ENCODE results near the gene SNAP25. TPM values are rescaled to one million over a fixed set of nuclear protein-coding genes. Genes with fewer than 3 reads are reported as not detected.

Gene SNAP25
- total and polyA plus RNA-seq, 9 of the 15 experiments (the other 6 are each of a cell fraction or from before 2014, with no cell fraction given) = 0.07 TPM; not detected in 8

DNA sequence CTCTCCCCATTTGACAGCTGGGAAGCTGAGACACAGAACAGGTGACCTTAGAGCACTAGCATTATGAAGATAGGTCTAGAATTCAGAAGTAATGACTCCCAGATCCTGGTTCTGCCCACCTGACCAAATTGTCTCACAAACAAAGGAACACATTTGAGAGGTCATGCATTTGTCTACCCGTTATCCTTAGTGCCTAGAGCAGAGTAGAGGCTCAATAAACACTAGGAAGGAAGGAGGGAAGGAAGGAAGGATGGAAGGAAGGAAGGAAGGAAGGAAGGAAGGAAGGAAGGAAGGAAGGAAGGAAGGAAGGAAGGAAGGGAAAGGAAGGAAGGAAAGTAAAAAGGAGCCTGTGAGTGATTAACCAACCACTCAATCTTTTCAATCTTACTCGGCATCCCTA, 63.3 kb downstream of the SNAP25 start (continued):
- TF ChIP-seq, protein P1, sequence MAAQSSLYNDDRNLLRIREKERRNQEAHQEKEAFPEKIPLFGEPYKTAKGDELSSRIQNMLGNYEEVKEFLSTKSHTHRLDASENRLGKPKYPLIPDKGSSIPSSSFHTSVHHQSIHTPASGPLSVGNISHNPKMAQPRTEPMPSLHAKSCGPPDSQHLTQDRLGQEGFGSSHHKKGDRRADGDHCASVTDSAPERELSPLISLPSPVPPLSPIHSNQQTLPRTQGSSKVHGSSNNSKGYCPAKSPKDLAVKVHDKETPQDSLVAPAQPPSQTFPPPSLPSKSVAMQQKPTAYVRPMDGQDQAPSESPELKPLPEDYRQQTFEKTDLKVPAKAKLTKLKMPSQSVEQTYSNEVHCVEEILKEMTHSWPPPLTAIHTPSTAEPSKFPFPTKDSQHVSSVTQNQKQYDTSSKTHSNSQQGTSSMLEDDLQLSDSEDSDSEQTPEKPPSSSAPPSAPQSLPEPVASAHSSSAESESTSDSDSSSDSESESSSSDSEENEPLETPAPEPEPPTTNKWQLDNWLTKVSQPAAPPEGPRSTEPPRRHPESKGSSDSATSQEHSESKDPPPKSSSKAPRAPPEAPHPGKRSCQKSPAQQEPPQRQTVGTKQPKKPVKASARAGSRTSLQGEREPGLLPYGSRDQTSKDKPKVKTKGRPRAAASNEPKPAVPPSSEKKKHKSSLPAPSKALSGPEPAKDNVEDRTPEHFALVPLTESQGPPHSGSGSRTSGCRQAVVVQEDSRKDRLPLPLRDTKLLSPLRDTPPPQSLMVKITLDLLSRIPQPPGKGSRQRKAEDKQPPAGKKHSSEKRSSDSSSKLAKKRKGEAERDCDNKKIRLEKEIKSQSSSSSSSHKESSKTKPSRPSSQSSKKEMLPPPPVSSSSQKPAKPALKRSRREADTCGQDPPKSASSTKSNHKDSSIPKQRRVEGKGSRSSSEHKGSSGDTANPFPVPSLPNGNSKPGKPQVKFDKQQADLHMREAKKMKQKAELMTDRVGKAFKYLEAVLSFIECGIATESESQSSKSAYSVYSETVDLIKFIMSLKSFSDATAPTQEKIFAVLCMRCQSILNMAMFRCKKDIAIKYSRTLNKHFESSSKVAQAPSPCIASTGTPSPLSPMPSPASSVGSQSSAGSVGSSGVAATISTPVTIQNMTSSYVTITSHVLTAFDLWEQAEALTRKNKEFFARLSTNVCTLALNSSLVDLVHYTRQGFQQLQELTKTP (IDR thresholded peaks at IDR 0.05; ENCODE audit: low read depth in 1 of 2, partially characterized antibody in 2 of 2) = no peak
- TF ChIP-seq SNIP1 (IDR thresholded peaks at IDR 0.05; ENCODE audit: low read depth) (no peak), NUFIP1 (IDR thresholded peaks at IDR 0.05; ENCODE audit: partially characterized antibody) (no peak)

DNA sequence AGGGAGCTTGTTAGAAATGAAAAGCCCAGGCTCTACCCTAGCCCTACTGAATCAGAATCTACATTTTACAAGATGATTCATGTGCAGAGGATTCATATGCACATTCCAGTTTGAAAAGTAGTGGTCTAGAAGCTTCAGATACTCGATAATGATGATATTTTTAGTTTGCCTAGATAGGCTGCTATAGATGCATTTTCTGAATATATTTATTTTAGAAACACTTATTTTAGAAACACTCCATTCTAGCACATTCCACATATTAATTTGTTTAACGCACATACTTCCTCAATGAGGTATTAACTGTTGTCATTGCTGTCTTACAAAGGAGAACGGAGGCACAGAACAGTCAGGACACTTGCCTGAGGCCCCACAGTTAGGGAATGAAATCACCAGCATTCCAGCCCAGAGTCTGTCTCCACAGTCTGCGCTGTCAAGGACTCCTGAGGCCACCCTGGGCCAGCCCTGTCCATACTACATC, 64.4 kb downstream of the SNAP25 start:
- BruUV-seq (replicated peaks) = no TSS peak
- POLR2A ChIA-PET = no interaction called here
- Histone ChIP-seq H3K36me3 (ENCODE audit: control insufficient read depth, insufficient read depth, low read length) (no peaks in the 10 kb centered on the region), H3K9me1 (ENCODE audit: control insufficient read depth, insufficient read depth, low read length) (no peaks in the 10 kb centered on the region), H3K9ac (ENCODE audit: insufficient read depth in 1 of 2, low read depth in 2 of 2, low read length in 2 of 2) (no peak overlapping the region), H3K79me2 (ENCODE audit: control insufficient read depth, insufficient read depth, low read length) (no peaks in the 10 kb centered on the region), H4K20me1 (replicated peaks; ENCODE audit: control insufficient read depth, insufficient read depth, low read length) (no peaks in the 10 kb centered on the region), H3K9me3 (replicated peaks; ENCODE audit: control insufficient read depth, insufficient read depth, low read depth, low read length) (no peaks in the 10 kb centered on the region), H2AFZ (ENCODE audit: low read depth, low read length) (no peak overlapping the region), H3K4me3 (no peak overlapping the region), H3K4me2 (ENCODE audit: insufficient read depth, low read length) (no peak overlapping the region), H3K27me3 (ENCODE audit: control insufficient read depth in 2 of 2, insufficient read depth in 2 of 2, low read length in 2 of 2) (no peaks in the 10 kb centered on the region), H3K4me1 (replicated peaks in 1 of 2; ENCODE audit: control insufficient read depth in 2 of 2, insufficient read depth in 2 of 2, low read length in 2 of 2) (no peaks in the 10 kb centered on the region), H3K27ac (ENCODE audit: extremely low read depth, low read depth, low read length) (no peak overlapping the region)
- CTCF ChIA-PET (ENCODE audit: low intra/inter-chr PET ratio) = no interaction called here
- intact Hi-C loops (cut with micrococcal nuclease) = no loop called here
- 0% methylated on average over 4 of the region's 4 CpGs for WGBS (ENCODE audit: insufficient coverage, low coverage, missing lambda C conversion rate)
- in situ Hi-C loops (cut with MboI) = no loop called here
- DNase-seq (ENCODE audit: extremely low read depth in 1 of 4, low spot score in 3 of 4) (no peak), ATAC-seq (no peak), FAIRE-seq (no peak)
- TF ChIP-seq EZH2 (IDR thresholded peaks at IDR 0.05; ENCODE audit: borderline replicate concordance, low read depth, low read length) = no peak
